AG20443 (cell line): ENCODE data around the gene ARHGEF17.

Experiments
- DNase-seq: peaks from one replicate; pipeline ENCODE4 v3.0.0; 2012; ENCODE audit warnings: low spot score, mixed read lengths

The ARHGEF17 gene

DNA sequence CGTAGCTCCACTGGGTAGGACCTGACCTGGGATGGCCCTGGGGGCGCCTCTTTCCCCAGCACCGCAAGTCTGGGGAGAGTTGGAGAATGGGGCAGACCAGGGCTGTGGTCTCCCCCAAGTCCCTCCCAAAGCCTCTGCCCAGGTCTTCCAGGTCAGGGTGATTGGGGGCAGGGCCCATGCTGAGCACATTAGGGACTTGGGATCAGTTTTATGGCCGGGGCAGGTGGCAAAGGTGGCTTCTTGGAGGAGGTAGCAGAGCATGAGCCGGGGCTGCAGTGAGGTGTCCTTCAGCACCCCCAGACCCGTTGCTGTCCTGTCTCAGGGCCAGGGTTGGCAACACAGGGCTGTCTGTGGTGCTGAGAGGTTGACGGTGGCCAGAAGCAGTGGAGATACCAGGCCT lies 74.1 kb downstream of the ARHGEF17 start:
- DNase-seq, result no peak

- DNase-seq, result no peak
These were observed 74.7 kb downstream of the ARHGEF17 start for GRCh38 chr11:73382747-73383146.

DNA sequence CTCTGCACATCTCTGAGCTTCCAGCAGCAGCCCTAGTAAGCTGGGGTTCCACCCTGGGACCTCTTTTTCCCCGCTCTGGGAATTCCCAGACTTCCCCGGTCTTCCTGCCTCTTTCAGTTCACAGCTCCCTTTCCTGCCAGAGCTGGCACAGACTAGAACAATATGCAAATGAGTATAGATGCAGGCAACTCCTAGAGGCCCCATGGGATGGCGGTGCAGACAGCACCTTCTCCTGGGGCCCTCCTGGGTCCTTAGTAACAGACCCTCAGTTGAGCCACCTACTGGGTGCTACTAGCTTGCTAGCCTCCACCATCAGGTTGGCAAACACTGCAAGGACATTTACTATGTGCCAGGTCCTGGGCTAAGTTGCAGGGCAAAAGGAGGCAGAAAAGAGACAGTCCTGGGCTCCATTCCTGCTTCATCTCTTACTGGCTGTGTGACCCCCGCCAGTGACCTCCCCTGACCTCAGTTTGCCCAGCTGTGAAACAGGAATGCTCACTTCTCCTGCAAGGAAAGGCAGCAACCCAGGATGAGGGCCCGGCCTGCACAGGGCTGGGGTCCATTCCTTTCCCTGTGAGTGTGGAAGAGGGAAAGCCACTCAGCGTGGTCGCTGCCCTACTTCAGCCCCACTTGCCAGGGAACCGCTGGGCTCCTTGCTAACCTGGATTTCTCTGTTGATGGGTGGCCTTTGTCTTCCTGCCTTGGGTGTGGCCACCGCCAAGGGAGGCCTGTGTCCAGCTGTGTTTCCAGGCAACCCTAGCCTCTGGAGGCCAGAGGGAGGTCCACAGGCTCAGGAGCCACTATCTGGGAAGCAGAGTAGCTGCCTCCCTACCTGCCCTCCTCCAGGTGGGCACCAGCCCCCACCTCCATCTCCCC lies 75.4 kb downstream of the ARHGEF17 start:
- peak; percentile 44 for DNase-seq

DNA sequence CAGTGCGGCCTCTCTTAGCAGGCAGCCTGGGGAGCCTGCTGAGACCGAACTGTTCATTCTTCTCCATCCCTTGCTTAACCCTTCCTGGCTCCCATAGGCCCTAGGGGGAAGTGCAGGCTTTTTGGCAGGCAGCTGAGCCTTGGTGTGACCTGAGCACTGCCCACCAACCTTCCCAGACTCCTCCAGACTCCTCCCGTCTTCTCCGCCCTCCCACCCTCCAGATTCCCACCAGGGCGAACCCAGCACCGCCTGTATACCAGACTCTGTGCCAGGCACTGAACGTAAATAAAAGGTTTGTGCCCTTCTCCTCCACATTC lies 76.0 kb downstream of the ARHGEF17 start:
- DNase-seq, result no peak

DNA sequence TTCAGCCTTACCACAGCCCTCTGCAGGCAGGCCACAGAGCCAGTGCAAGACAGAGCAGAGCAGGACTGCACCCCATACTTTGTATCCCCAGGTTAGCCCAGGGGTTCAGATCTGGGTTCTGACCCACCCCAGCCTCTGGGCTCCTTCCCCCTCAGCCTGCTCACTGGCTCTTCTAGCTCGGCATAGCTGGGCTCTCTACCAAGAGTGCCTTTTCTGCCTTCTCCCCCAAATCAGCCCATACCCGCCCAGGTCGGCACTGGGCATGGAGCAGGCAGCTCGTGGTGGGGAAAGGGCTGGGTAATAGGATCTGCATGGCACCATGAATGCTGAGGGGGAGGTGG lies 76.4 kb downstream of the ARHGEF17 start:
- no peak for DNase-seq

GRCh38 chr11:73384872-73385689 lies 77.0 kb downstream of the ARHGEF17 start:
- no peak for DNase-seq

GRCh38 chr11:73386016-73386415 lies 77.9 kb downstream of the ARHGEF17 start:
- no peak for DNase-seq

DNA sequence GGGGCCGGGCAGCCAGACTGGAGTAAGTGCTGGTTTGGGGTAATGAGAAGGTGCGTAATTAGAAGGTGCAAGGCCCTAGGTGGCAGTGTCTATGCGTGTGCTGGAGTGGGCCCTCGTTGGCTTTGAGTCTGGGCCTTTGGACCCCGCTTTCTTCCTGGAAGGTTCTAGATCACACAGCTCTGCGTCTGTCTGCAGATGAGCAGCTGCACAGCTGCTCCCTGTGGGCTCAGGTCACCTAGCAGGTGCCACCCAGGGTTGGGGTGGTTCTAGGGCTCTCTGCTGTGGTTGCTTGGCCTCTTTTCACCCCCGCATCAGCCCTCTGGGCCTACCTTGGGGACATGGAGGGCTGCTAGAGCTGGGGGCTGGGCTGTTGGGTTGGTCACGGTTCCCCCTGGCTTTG lies 78.5 kb downstream of the ARHGEF17 start:
- DNase-seq, result no peak

- DNase-seq, result no peak
These were observed 79.7 kb downstream of the ARHGEF17 start for GRCh38 chr11:73387594-73388264.

DNA sequence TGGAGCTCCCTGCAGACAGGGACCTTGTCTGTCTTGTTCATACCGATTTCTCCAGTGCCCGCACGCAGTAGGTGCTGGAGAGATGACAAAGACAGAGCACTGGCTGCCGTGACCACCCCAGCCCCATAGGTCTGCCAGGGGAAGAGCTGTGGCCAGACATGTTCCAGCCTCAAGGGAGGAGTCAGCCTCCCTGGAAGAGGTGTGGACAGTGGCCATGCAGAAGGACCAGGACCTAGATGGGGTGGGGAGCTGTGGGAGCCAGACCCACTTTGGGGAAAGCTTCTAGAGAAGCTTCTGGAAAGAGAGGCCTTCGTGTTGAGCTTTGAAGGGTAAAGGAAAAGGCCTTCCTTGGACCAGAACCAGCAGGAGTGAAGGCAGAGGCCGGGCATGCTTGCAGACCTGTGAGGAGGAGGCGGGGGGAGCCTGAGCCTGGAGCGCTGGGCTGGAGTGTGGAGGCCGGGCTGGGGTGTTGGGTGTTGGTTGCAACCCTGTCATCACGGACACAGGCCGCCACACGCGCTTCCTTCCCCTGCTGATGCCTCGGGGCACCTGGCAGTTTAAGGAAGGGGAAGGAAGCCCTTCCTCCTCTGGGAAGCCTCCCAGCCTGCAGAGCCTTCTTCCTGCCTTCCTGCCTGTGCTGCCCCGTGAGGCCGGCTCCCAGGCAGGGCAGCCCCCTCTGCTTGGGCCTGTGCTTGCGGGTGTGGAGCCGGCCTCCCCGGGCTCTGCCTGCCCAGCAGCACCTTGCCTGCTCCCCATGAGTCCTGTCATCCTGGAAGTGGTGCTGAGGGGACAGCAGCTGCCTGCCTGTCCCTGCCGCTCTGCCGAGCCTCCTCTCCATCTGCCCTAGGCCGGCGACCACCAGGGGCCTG lies 80.4 kb downstream of the ARHGEF17 start:
- no peak for DNase-seq

- no peak for DNase-seq
These were observed 81.1 kb downstream of the ARHGEF17 start for GRCh38 chr11:73389134-73389525.

DNA sequence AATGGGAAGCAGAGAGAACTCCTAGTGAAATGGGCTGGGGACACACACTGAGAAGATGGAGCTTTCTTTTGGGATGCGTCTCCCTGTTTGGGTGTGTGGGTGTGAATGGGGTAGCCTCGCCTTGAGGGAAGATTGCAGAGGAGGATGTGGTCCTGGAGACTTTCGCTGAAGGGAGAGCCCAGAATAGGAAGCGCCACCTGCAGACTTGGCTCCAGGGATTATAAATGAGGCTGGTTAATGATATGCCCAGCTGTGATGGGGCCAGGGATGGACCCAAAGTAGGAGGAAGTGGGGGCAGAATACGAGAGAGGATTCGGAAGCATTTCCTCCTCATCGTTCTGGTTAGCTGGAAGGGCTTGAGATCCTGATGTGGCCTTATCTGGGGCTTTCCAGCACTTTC lies 81.8 kb downstream of the ARHGEF17 start:
- no peak for DNase-seq

GRCh38 chr11:73390601-73391565 lies 82.8 kb downstream of the ARHGEF17 start:
- no peak for DNase-seq

DNA sequence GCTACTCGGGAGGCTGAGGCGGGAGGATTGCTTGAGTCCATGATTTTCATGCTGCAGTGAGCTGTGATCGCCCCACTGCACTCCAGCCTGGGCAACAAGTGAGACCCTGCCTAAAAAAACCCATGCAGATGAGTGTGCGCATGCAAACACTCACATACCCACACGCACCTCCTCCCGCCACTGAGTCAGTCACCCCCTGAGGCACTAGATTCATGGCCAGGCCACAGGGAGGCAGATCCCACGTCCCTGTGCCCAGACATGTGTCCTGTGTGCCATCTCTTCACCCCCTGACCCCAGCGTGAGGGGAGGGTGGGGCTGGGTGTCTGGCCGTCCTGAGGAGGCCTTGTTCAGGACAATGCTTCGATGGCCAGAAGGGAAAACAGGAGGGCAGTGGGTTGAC lies 83.6 kb downstream of the ARHGEF17 start:
- no peak for DNase-seq

- no peak for DNase-seq
These were observed 84.3 kb downstream of the ARHGEF17 start for GRCh38 chr11:73392108-73393010.

- no peak for DNase-seq
These were observed 84.9 kb downstream of the ARHGEF17 start for GRCh38 chr11:73393011-73393380.

- DNase-seq, result peak; percentile 93
These were observed 85.7 kb downstream of the ARHGEF17 start for GRCh38 chr11:73393479-73394415.

DNA sequence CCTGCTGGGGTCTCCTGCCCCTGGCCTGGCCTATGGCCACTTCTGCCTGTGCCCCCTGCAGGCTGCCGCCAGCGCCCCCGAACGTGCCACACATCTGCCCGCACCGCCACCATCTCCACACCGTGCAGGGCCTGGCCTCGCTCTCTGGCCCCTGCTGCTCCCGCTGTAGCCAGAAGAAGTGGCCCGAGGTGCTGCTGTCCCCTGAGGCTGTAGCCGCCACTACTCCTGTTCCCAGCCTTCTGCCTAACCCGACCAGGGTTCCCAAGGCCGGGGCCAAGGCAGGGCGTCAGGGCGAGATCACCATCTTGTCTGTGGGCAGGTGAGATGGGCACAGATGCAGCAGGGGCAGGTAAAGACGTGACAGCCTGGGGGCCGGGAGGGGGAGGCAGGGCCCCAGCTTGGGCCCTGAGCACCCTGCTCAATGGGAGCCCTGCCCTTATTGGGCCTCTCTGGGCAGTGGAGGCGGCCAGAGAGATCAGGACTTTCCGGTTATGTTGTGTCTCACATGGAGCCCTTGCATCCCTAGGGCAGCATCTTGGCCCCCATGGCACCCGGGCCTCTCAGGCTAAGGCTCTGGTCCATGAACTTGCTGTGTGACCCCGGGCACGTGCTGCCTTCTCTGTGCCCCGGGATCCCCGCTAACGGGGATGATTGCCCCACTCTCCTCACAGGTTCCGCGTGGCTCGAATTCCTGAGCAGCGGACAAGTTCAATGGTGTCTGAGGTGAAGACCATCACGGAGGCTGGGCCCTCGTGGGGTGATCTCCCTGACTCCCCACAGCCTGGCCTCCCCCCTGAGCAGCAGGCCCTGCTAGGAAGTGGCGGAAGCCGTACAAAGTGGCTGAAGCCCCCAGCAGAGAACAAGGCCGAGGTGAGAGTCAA lies 86.6 kb downstream of the ARHGEF17 start:
- no peak for DNase-seq
